Measurements from ENCODE around the gene ITGA2.

DNA sequence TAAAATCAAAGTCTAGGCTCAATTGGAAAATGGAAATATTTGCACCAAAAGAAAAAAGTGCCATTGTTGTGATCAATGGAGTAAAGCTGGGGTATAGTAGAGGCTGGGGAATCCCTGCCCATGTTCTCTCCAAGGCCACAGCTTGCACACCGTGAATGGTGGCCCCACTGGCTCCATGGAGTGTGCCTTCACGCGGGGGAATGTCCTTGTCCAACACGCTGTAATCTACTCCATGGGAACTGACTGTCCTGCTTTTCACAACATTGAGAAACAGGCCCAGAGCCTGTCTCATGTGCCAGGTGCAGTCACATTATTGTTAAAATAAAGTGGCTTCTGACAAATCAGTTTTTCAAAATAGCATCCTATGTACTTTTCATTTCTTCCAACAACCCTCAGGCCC lies 33.1 kb upstream of the ITGA2 start:
- TF ChIP-seq ELF4 (CRISPR knock-in tag; IDR thresholded peaks at IDR 0.05), result no peak
- no peak for TF ChIP-seq HMGN3 (IDR thresholded peaks at IDR 0.05; ENCODE audit: borderline replicate concordance, extremely low read depth, insufficient read length, low read depth, low read length)
- no peak for TF ChIP-seq CBX5 (IDR thresholded peaks at IDR 0.05; ENCODE audit: borderline replicate concordance, low read depth)
- TF ChIP-seq, protein P1, sequence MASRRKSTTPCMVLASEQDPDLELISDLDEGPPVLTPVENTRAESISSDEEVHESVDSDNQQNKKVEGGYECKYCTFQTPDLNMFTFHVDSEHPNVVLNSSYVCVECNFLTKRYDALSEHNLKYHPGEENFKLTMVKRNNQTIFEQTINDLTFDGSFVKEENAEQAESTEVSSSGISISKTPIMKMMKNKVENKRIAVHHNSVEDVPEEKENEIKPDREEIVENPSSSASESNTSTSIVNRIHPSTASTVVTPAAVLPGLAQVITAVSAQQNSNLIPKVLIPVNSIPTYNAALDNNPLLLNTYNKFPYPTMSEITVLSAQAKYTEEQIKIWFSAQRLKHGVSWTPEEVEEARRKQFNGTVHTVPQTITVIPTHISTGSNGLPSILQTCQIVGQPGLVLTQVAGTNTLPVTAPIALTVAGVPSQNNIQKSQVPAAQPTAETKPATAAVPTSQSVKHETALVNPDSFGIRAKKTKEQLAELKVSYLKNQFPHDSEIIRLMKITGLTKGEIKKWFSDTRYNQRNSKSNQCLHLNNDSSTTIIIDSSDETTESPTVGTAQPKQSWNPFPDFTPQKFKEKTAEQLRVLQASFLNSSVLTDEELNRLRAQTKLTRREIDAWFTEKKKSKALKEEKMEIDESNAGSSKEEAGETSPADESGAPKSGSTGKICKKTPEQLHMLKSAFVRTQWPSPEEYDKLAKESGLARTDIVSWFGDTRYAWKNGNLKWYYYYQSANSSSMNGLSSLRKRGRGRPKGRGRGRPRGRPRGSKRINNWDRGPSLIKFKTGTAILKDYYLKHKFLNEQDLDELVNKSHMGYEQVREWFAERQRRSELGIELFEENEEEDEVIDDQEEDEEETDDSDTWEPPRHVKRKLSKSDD (conservative IDR thresholded peaks at IDR 0.05; ENCODE audit: low read length), result no peak
- no peak for TF ChIP-seq RNF2 (IDR thresholded peaks at IDR 0.05)
- TF ChIP-seq, protein P2, sequence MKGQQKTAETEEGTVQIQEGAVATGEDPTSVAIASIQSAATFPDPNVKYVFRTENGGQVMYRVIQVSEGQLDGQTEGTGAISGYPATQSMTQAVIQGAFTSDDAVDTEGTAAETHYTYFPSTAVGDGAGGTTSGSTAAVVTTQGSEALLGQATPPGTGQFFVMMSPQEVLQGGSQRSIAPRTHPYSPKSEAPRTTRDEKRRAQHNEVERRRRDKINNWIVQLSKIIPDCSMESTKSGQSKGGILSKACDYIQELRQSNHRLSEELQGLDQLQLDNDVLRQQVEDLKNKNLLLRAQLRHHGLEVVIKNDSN (CRISPR knock-in tag; IDR thresholded peaks at IDR 0.05), result no peak
- no peak for TF ChIP-seq OTX1 (CRISPR knock-in tag; IDR thresholded peaks at IDR 0.05)
- no peak for TF ChIP-seq HDAC1 (IDR thresholded peaks at IDR 0.05)
- TF ChIP-seq FOXA3 (CRISPR knock-in tag; conservative IDR thresholded peaks at IDR 0.05 in 1 of 2, IDR thresholded peaks at IDR 0.05 in 1 of 2), result no peak
- TF ChIP-seq DACH1 (IDR thresholded peaks at IDR 0.05; ENCODE audit: partially characterized antibody), result no peak
- no peak for TF ChIP-seq KHSRP (IDR thresholded peaks at IDR 0.05)

All from K562 (cell line).